Hematopoietic multipotent progenitor cell treated with erythropoietin and hydrocortisone succinate and interleukin-3 and kit ligand, for 8 days (in vitro differentiated cells): Measurements from ENCODE around the gene SLA2.
"Not testable (repeated sequence)": the region's sequence is repeated elsewhere in the genome, so short reads cannot be mapped to it uniquely, and the experiment has no call there.

Experiments
- DNase-seq: peaks from one replicate; pipeline ENCODE4 v3.0.0-alpha.2; 2015

SLA2 gene

GRCh38 chr20:36572701-36573102 lies 73.3 kb downstream of the SLA2 start:
- peak; percentile 61 for DNase-seq

- DNase-seq: peak; percentile 19
Observed at GRCh38 chr20:36571564-36572504, 74.2 kb downstream of the SLA2 start.

GRCh38 chr20:36569847-36570429 lies 76.1 kb downstream of the SLA2 start:
- no peak for DNase-seq

- no peak for DNase-seq
Observed at GRCh38 chr20:36565520-36565919, 80.5 kb downstream of the SLA2 start.

- DNase-seq: not testable (repeated sequence)
Observed at GRCh38 chr20:36564726-36565121, 81.3 kb downstream of the SLA2 start.

- not testable (repeated sequence) for DNase-seq
Observed at GRCh38 chr20:36564078-36564725, 81.8 kb downstream of the SLA2 start.

- no peak for DNase-seq
Observed at GRCh38 chr20:36563374-36563773, 82.6 kb downstream of the SLA2 start.

- no peak for DNase-seq
Observed at GRCh38 chr20:36562724-36563123, 83.3 kb downstream of the SLA2 start.
